Kidney capillary endothelial cell (primary cell): ENCODE measurements around the gene PLCB4.

Experiments
- DNase-seq: peaks from one replicate; pipeline ENCODE4 v3.0.0-alpha.2; 2018; ENCODE audit warnings: low spot score

PLCB4 gene

DNA sequence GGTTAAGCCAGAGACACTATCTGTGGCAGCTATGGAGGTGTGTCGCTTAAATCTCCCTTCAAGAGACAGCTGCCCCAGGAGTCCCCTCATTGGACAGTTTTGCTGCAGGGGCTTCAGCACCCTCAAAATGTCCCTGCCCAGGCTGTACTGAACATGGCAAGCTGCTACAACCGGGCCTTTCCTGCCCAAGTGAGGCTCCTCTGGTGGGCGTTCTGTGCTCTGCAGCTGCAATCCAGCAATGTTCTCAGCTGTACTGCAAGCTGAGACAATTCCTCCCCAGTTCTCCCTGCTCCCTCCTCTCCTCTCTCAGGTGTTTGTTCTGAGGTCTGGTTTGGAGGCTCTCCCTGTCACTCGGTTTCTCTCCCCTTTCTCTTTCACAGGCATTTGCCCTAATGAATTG is 254.7 kb downstream of the PLCB4 start:
- no peak for DNase-seq

DNA sequence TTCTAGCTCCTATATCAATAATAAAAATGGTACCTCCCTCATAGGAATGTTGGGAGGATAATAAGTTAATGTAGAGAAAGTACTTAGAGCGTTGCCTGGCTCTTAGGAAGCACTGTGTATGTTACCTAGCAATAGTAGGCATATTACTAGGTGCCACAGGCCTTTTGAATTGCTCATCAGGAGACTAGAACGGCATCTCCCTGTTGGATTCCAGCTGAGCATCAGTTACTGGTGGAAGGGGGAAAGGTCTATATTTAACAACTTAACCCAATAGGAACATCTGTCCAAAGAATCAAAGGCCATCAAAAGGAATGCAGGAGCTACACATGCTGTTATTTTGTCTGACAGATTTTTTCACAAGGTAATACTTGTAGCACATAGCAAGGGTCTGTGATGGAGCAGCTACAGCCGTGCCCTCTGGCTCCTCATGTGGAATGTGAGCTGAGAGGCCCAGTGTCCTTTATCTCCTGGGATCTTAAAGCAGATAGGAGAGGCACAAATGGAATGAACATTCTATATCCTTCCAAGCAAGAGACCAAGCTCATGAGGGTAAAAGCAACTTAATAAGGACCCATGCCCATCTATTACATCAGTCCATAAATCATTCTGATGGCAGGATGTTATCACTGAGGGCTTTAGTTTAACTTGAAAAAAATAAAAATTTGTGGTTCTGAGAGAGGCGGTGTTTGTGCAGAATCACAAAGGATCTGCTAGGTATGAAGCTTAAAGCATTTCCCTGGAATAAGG is 260.6 kb downstream of the PLCB4 start:
- DNase-seq: no peak

- no peak for DNase-seq
Measured at GRCh38 chr20:9330151-9330550, 261.3 kb downstream of the PLCB4 start.

DNA sequence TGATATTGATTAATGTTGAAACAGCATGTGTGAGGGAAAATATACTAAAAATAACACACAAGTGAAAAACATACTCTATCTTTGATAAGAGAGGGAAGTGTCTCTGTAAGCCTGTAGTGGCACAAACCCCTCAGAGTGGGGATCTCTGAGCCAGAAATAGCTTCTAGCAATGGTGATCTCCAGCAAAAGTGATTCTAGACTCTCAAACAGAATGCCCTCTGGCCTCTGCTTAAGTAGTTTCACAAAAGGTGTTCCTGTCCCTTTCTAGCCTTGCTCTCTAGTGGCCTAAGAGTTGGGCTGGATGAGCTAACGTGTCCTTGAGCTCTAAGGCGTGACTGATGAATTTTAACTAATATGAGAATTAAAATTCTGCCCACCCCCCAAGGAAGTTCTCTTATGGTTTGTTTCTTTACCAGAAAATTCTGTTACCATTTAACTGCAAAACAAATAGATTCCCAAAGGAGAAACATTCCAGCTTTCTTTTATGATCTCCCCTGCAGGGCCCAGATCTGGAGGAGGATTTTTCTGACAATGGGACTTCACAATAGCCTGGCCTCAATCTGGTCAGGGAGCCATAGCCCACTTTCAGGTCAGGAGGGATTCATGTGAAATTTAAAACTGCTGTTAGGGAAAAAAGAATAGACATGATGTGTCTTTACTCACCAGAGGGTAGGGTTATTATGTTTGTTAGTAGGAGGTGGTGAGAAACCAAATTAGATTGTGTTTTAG is 263.0 kb downstream of the PLCB4 start:
- DNase-seq: no peak

DNA sequence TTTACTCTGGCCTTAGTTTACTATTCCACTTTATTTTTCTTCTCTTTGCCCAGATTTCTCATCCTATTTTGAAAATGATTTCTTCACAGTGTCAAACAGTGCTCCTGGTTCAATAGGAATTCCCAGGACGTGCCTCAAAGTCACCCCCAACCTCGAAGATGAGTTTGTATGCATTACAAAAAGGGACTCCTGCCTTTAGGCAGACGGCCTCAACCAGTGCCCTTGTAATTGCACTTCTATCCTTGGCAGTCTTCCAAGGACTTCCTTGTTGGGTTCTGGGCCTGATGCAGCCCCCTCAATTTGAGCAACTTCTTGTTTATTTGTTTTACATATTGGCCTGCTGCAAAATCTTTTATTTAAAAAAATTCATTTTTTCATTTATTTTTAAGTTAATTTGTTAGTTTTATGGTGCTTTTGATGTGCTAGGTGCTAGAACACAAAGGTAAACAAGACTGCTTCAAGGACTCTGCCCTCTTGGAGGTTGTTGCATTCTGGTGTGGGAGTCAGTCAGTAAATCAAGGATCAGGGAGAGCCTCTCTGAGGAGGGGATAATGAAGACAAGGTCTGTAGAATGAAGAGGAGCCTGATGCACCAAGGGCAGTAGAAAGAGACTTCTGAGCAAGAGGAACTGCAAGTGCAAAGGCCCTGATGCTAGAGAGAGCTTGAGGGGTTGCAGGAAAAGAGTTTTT is 264.0 kb downstream of the PLCB4 start:
- no peak for DNase-seq

DNA sequence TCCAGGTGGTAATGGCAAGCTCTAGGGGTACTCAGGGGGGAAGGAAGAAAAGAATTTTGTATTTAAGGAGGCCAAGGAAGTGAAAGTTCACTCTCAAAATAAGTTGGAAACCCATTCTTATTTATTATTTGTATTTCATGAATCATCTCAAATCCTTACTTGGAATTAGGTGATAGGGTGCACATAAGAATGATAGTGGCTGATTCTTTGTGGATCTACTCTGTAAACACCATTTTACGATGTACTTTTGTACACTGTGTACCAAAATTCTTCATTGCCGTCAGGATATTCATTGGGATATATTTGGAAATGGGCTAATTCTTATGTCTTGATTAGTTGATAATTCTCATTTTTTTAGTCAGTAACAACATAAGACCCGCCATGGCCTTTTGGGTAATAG is 266.0 kb downstream of the PLCB4 start:
- no peak for DNase-seq

DNA sequence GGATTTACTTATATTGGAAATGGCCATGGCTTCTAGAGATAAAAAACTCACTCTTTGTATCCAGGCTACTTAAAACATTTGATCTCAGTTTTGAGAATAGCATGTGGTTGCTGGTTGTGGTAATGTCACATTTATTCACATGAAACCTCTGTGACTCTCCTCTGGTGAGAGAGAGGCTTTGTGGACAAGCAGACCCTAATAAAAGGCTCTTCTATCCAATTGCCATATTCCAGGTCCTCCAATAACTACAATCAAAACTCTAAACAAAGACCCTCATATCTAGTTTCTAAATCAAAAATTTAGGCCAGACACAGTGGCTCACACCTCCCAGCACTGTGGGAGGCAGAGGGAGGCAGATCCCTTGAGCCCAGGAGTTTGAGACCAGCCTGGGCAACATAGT is 269.2 kb downstream of the PLCB4 start:
- no peak for DNase-seq

DNA sequence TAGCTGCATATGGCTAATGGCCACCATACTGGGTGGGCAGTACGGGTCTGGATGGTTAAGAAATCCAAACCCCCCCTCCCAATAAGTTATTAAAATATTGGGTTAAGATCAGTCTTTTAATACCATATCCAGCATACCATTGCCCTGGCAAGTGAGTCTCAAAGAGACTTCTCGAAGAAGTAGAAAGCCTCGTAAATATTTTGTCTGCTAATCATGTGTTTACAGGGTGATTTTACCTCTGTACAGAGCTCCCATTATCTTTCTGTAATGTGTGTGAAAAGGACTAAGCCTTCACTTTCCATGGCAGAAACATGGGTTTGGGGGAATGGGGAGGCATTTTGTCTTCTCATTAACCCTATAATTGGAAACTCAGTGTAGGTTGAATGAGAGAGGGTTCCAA is 270.8 kb downstream of the PLCB4 start:
- DNase-seq: no peak

DNA sequence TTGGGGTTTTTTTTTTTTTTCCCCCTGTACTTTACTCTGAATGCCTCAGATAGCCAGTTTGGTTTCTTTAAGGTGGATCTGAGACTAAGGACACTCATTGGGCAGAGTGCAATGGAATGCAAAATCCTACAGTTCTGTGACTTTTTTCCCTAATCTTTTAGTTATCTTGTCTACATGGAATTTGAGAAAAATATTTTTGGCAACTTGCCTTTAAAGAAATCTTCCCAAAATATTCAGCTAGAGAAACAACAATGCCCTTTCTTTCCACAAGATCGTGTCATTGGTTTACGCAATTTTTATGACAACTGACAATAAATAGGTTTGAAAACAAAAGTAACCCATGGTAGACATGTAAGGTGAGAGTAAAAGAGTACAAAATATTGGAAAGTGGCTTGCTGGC is 273.8 kb downstream of the PLCB4 start:
- no peak for DNase-seq

GRCh38 chr20:9344083-9344920 is 275.4 kb downstream of the PLCB4 start:
- peak; percentile 58 for DNase-seq

GRCh38 chr20:9348316-9348715 is 279.4 kb downstream of the PLCB4 start:
- no peak for DNase-seq

- peak; percentile 5 for DNase-seq
Measured at GRCh38 chr20:9348747-9349146, 279.9 kb downstream of the PLCB4 start.

- DNase-seq: no peak
Measured at GRCh38 chr20:9349249-9349648, 280.4 kb downstream of the PLCB4 start.

- DNase-seq: no peak
Measured at GRCh38 chr20:9352739-9353138, 283.9 kb downstream of the PLCB4 start.

- DNase-seq: no peak
Measured at GRCh38 chr20:9353180-9353915, 284.5 kb downstream of the PLCB4 start.

GRCh38 chr20:9353916-9354276 is 285.0 kb downstream of the PLCB4 start:
- no peak for DNase-seq

DNA sequence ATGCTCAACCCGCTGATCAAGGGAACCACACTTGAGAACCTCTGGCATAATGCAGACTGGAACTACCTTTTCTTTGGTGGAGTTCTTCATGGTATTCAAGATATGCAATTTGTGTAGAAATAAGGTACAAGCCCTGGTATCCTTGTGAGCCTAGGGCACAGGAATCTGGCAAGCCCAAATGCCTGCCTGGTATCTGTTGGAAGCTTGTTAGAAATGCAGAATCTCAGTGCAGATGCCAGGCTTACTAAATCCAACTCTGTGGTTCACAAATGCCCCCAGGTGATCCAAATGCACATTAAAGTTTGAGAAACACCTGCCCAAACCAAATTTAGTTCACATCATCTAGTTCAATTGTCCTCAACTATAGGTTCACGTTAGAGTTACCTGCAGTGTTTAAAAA is 285.7 kb downstream of the PLCB4 start:
- no peak for DNase-seq

GRCh38 chr20:9358001-9358400 is 289.1 kb downstream of the PLCB4 start:
- no peak for DNase-seq

- DNase-seq: peak; percentile 42
Measured at GRCh38 chr20:9359561-9360308, 290.8 kb downstream of the PLCB4 start.

- no peak for DNase-seq
Measured at GRCh38 chr20:9360431-9360830, 291.5 kb downstream of the PLCB4 start.

DNA sequence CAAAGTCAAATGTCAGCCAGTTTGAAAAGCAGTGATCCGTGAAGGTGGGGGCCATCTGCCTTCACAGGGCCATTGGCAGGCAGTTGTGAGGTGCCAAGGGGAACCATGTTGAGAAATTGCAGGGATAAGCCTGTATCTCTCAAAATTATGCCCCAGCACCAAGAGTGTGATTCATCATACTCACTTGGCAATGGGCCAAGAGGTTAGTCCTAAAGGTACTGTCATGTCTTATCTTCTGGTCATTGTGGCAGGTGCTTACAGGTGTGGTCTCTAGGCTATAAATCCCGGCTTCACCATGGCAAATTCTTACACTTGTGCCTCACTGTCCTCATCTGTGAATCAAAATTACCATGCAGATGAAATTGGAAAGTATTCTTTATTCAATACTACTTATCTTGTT is 294.8 kb downstream of the PLCB4 start:
- no peak for DNase-seq
